ENCODE measurements around the gene ZNRF4.
A peak's percentile ranks its signal among the peaks of the same experiment; 100 is the strongest.
"Not testable (repeated sequence)": the region's sequence is repeated elsewhere in the genome, so short reads cannot be mapped to it uniquely, and the experiment has no call there.

The ZNRF4 gene, protein sequence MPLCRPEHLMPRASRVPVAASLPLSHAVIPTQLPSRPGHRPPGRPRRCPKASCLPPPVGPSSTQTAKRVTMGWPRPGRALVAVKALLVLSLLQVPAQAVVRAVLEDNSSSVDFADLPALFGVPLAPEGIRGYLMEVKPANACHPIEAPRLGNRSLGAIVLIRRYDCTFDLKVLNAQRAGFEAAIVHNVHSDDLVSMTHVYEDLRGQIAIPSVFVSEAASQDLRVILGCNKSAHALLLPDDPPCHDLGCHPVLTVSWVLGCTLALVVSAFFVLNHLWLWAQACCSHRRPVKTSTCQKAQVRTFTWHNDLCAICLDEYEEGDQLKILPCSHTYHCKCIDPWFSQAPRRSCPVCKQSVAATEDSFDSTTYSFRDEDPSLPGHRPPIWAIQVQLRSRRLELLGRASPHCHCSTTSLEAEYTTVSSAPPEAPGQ

GRCh38 chr19:5455367-5456129 lies at the start of gene ZNRF4:
TSS of gene ZNRF4 (plus strand) at chr19:5455417. CDS start at chr19:5455492, 75 bp downstream.
- no peak for DNase-seq (ENCODE audit: low spot score)

DNA sequence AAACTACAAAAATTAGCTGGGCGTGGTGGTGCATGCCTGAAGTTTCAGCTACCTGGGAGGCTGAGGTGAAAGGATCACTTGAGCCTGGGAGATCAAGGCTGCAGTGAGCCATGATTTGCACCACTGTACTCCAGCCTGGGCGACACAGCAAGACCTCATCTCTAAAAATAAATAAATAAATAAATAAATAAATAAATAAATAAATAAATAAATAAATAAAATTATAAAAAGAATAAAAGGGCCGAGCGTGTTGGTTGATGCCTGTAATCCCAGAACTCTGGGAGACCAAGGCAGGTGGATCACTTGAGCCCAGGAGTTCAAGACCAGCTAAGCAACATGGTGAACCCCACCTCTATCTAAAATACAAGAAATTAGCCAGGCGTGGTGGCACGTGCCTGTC lies 49.0 kb upstream of the ZNRF4 start:
- DNase-seq (ENCODE audit: low spot score), result not testable (repeated sequence)

DNA sequence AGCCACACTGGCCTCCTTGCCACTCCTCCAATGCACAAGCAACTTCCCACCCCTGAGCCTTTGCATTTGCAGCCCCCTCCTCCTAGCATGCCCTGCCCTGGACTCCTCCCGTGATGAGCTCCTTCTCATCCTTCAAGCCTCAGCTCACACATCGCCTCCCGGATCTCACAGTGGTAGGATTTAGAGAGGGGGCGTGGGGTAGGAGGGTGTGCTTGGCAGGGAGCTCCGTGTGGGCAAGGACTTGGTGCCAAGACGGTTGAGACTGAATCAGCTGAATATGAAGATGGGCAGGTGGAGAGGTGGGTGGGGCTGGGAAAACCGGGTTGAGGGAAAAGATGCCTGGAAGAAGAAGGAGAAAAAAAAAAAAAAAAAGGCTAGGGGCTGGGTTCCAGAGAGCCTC lies 48.4 kb upstream of the ZNRF4 start:
- no peak for DNase-seq (ENCODE audit: low spot score)

GRCh38 chr19:5407356-5407755 lies 47.9 kb upstream of the ZNRF4 start:
- no peak for DNase-seq (ENCODE audit: low spot score)

GRCh38 chr19:5417495-5418436 lies 37.5 kb upstream of the ZNRF4 start:
- no peak for DNase-seq (ENCODE audit: low spot score)

- no peak for DNase-seq (ENCODE audit: low spot score)
Measured at GRCh38 chr19:5418677-5419076, 36.5 kb upstream of the ZNRF4 start.

- DNase-seq (ENCODE audit: low spot score), result no peak
Measured at GRCh38 chr19:5420953-5421352, 34.3 kb upstream of the ZNRF4 start.

DNA sequence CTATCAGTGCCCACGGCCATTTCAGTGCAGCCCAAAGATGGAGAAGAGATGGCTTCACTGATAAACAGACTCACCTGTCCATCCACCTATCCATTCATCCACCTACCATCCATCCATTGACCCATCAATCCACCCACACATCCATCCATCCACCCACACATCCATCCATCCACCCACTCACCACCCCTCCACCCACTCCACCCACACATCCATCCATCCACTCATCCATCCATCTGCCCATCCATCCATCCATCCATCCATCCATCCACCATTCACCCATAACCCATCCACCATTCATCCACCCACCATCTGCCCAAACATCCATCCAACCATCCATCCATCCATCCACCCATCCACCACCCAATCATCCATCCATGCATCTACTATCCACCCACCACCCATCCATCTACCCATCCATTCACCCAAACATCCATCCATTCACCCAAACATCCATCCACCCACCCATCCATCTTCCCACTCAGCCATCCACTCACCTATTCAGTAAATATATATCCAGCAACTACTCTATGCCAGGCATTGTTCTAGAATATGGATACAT lies 31.6 kb upstream of the ZNRF4 start:
- no peak for DNase-seq (ENCODE audit: low spot score)

GRCh38 chr19:5424192-5424973 lies 30.8 kb upstream of the ZNRF4 start:
- DNase-seq (ENCODE audit: low spot score), result no peak

DNA sequence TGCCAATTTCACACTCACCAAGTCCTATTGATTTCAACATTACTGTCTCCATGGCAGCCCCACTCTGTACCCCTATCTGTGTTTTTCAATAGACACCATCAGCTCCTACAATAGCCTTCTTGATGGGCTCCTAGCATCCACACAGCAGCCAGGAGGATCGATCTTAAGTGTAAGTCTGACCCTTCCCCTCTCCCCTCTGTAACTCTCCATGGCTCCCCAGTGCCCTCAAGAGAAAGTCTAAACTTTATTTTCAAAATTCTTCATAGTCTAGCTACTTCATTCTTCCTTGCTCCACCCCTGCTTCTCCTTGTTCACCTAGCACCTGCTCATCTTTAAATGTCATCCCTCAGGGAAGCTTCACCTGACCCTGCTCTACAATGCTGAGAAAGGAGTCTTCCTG lies 30.0 kb upstream of the ZNRF4 start:
- DNase-seq (ENCODE audit: low spot score), result no peak

DNA sequence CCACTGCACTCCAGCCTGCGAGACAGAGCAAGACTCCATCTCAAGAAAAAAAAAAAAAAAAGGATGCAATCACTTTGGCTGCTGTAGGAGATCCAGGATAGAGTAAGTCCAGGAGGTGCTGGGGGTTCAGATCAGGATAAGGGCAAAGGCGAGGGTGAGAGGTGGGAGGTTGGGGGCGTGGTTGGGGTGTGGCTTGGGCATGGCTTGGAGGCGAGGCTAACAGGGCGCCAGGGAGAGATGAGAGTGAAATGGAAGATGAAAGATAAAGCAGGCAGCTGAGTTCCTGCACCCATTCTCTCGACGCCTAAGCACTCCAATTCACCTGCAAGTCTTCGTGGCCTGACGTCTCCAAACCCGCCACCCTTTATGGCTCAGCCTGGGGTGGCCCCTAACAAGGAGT lies 25.0 kb upstream of the ZNRF4 start:
- DNase-seq (ENCODE audit: low spot score), result no peak

DNA sequence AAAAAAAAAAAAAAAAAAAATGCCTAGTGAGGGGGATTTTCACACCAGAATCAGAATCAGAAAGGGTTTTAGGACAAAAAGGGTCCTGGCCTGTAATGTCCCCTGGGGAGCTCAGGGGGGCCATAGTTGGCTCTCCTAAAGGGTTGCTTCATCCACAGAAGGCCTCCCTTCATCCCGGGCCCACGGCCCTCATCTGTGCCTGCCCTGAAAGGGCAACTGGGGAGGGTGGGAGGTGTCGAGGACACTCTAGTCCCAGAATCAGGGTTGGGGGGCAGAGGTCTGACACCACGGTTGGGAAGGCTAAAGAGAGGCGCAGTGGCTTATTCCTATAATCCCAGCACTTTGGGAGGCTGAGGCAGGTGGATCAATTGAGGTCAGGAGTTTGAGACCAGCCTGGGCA lies 22.5 kb upstream of the ZNRF4 start:
- DNase-seq (ENCODE audit: low spot score), result no peak

DNA sequence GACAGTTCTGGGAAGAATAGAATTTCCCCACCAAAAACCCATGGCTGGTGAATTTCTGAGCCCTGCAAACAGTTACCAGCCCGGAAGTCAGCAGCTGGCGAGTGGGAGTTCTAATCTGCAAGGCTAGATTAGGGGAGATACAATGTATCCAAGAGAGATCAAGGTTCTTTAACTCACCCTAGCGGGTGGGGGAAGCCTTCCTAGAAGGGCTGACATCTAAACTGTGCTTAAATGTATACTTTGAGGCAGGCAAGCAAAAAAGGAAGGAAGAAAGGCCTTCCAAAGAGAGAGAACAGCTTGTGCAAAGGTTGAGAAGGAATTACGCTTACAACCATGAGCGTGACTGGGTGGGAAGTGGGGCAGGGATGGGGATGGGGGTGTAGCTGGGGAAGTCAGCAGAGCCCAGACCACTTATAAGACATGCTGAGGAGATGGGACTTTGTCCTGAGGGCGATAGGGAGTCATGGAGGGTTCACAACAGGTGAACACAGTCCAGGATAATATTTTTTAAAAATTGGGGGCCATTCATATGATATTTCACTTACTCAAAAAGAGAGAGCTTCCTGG lies 20.8 kb upstream of the ZNRF4 start:
- no peak for DNase-seq (ENCODE audit: low spot score)

- DNase-seq (ENCODE audit: low spot score), result peak; percentile 86
Measured at GRCh38 chr19:5434970-5435641, 20.1 kb upstream of the ZNRF4 start.

DNA sequence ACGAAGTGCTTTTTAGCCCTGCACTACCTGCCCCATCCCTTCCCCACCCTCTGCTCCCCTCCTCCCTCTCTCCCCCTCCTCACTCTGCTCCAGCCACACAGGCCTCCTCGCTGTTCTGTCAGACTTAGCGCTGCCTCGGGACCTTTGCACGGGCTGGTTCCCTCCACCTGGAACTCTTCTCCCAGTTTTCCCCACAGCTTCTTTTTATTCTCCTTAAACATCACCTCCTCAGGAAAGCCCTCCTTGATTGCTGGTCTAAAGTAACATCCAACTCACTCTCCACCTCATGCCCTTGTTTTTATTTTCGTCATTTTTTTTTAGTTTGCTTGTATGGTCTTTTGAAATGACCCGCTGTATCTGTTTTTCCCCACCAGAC lies 19.6 kb upstream of the ZNRF4 start:
- DNase-seq (ENCODE audit: low spot score), result no peak

DNA sequence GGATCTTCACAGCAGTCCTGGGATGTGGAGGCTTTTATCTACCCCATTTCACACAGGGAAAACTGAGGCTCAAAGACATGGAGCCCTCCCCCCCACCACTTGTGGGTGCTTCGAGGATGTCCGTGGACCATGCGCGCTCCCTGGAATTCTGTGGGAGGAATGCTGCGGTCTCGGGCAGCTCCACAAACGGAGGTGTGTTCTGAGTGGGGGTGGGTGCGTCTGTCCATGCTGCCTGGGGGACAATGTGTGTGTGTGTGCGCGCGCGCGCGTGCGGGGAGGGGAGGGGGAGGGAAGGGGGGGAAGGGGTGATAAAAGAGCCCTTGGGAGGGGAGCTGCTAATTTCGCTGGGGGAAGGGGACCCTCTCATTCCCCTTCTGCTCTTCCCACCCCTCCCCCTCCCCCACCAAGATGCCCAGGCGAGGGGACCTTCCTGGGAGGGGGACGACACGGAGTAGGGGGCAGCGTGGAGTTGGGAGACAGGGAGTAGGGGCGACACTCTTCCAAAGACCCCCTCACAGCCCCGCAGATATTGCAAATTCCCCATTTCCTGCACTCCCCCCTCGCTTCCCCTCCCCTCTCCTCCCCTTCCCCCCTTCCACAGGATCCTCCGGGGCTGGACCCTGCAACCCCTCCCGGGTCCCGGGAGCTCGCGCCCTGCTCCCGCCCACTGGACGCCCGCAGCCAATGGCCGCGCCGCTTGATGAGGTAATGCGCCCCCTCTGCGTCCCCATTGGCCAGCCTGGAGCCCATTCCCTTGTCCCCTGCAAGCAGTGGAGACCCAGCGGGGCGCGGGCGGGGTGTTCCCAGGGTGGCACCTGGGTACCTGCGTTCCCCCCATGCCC lies 18.9 kb upstream of the ZNRF4 start:
- peak; percentile 98 for DNase-seq (ENCODE audit: low spot score)

DNA sequence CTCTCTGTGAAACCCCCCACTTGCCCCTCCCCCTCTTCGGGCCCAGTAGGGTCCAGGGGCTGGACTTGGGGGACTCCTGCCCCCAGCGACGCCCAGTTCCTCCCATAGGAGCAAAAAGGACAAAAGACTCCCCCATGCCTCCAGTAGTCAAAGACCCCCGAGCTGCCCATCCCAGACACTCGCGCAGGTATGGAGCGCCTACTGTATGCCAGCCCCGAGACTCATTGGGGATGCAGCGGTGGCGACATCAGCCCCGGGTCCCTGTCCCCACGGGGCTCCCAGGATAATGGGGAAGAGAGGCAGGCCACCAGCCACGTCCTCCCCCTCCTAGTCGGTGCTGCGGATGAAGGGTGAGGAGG lies 18.3 kb upstream of the ZNRF4 start:
- DNase-seq (ENCODE audit: low spot score), result no peak

GRCh38 chr19:5438756-5439155 lies 16.5 kb upstream of the ZNRF4 start:
- DNase-seq (ENCODE audit: low spot score), result not testable (repeated sequence)

DNA sequence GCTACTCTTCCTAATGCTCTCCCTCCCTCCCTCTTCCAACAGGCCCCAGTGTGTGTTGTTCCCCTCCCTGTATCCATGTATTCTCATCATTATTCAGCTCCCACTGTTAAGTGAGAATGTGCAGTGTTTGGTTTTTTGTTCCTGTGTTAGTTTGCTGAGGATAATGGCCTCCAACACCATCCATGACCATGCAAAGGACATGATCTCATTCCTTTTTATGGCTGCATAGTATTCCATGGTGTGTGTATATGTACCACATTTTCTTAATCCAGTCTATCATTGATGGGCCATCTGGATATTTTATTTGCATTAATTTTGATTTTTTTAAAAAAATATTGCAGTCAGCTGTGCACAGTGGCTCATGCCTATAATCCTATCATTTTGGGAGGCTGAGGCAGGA lies 15.8 kb upstream of the ZNRF4 start:
- no peak for DNase-seq (ENCODE audit: low spot score)

Measured in GM03348 (cell line).